Peyer's patch (tissue), 4 donors: ENCODE data around the gene SLC7A5. TPM values are rescaled to one million over a fixed set of nuclear protein-coding genes. Genes with fewer than 3 reads are reported as not detected.
A peak's percentile ranks its signal among the peaks of the same experiment; 100 is the strongest.

Experiments
- DNase-seq, 3 donors: peaks; one replicate each; pipeline ENCODE4 v3.0.0-alpha.2; 2017 to 2019
- H3K27ac ChIP-seq, 4 donors: fragments of 200-600 bp; sonication (generic); one replicate each; pipeline ENCODE4 v1.5.1; 2016 to 2019
- H3K27me3 ChIP-seq, 2 donors: fragments of 200-600 bp; sonication (generic); one replicate each; pipeline ENCODE4 v1.5.1; 2019
- H3K36me3 ChIP-seq, 3 donors: fragments of 200-600 bp; sonication (generic); one replicate each; pipeline ENCODE4 v1.5.1; 2016 to 2019
- H3K4me1 ChIP-seq, 4 donors: fragments of 200-600 bp; sonication (generic); one replicate each; pipeline ENCODE4 v1.5.1; 2016 to 2019
- H3K4me3 ChIP-seq, 4 donors: fragments of 200-600 bp; sonication (generic); 1 replicate in 3 of 4; 2 replicates in 1 of 4; pipeline ENCODE4 v1.5.1; 2016 to 2019; ENCODE audit warnings: mild to moderate bottlenecking in 1 of 4
- H3K9me3 ChIP-seq, 4 donors: fragments of 200-600 bp; sonication (generic); one replicate each; pipeline ENCODE4 v1.5.1; 2016 to 2019; ENCODE audit warnings: mild to moderate bottlenecking in 1 of 4
- CTCF ChIP-seq, 6 experiments: fragments of 450-650 bp in 4 of 6; fragments of 200-600 bp in 2 of 6; sonication (generic) in 1 of 6; IDR thresholded peaks; one replicate each; pipeline ENCODE4 v1.5.1; 2017 to 2019; ENCODE audit warnings: antibody characterized with exemption in 6 of 6, mild to moderate bottlenecking in 3 of 6, moderate library complexity in 1 of 6
- POLR2A ChIP-seq, 2 donors: fragments of 450-650 bp; IDR thresholded peaks; one replicate each; pipeline ENCODE4 v1.5.1; 2017; ENCODE audit warnings: antibody characterized with exemption in 2 of 2, mild to moderate bottlenecking in 2 of 2, moderate library complexity in 2 of 2
- total RNA-seq, 4 donors: library from RNA; depleted of rRNA; stranded (reverse); fragments of >200 nt; gene quantifications; one replicate each; pipeline ENCODE4 v1.1.0, GENCODE V29; 2016

SLC7A5 gene
- total RNA-seq, 4 donors from 2014 or later: 3.2 to 4.7 (median 3.9) TPM

DNA sequence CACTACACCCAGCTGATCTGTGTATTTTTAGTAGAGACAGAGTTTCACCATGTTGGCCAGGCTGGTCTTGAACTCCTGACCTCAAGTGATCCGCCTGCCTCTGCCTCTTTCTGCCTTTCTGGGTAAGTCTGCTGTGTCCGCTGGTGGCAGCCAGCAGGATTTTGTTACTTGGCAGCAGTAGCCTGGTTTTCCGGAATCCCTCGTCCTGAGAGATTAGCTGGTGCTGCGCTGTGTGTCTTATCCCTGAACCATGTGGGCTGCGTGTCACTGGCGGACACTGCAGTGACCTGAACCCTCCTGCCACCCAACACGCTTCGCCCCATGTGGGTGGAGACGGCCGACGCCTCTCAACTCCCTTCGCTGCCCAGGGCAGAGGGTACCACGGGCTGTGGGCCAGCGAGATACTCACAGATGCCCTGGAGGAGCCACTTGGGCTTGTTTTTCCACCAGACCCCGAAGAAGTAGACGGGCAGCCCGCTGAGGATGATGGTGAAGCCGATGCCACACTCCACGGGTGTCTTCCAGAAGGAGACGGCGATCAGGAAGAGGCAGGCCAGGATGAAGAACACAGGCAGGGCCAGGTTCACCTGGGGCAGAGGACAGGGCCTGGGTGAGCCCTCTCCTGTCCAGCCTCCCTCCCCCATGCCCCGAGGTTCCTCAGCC lies 35.2 kb downstream of the SLC7A5 start:
- no peak overlapping the region for H3K4me3 ChIP-seq
- no peaks in the 10 kb centered on the region for H3K9me3 ChIP-seq

GRCh38 chr16:87833548-87833947 lies 35.8 kb downstream of the SLC7A5 start:
- no peaks in the 10 kb centered on the region for H3K27me3 ChIP-seq
- peaks cover 0 to 26% (median 0%) of the 10 kb centered on the region in 3 donors for H3K36me3 ChIP-seq
- DNase-seq: no peak
- TF ChIP-seq CTCF (IDR thresholded peaks at IDR 0.05) (no peak), POLR2A (IDR thresholded peaks at IDR 0.05) (no peak)
- H3K9me3 ChIP-seq: no peaks in the 10 kb centered on the region
- peaks cover 0 to 1% (median 0%) of the 10 kb centered on the region in 4 donors for H3K4me1 ChIP-seq
- H3K4me3 ChIP-seq: no peak overlapping the region
- H3K27ac ChIP-seq: no peak overlapping the region

More for the DNA sequence above, 35.2 kb downstream of the SLC7A5 start:
- H3K27me3 ChIP-seq: no peaks in the 10 kb centered on the region
- peaks cover 0 to 32% (median 0%) of the 10 kb centered on the region in 3 donors for H3K36me3 ChIP-seq
- H3K4me1 ChIP-seq: peaks cover 0 to 7% (median 0%) of the 10 kb centered on the region in 4 donors
- DNase-seq: no peak
- TF ChIP-seq POLR2A (IDR thresholded peaks at IDR 0.05): no peak
- TF ChIP-seq CTCF (IDR thresholded peaks at IDR 0.05): no peak
- no peak overlapping the region for H3K27ac ChIP-seq

GRCh38 chr16:87832741-87833502 lies 36.4 kb downstream of the SLC7A5 start:
- peak in 1 of 3 donors; percentile 51 for DNase-seq
- no peak overlapping the region for H3K4me3 ChIP-seq

GRCh38 chr16:87832137-87832527 lies 37.2 kb downstream of the SLC7A5 start:
- Histone ChIP-seq H3K4me1 (no peaks in the 10 kb centered on the region), H3K4me3 (no peak overlapping the region), H3K36me3 (peaks cover 0 to 16% (median 0%) of the 10 kb centered on the region in 3 donors), H3K27ac (no peak overlapping the region), H3K27me3 (no peaks in the 10 kb centered on the region), H3K9me3 (no peaks in the 10 kb centered on the region)
- DNase-seq: no peak
- no peak for TF ChIP-seq CTCF (IDR thresholded peaks at IDR 0.05)
- no peak for TF ChIP-seq POLR2A (IDR thresholded peaks at IDR 0.05)

More at GRCh38 chr16:87832741-87833502, 36.4 kb downstream of the SLC7A5 start:
- peaks cover 0 to 21% (median 0%) of the 10 kb centered on the region in 3 donors for H3K36me3 ChIP-seq
- no peaks in the 10 kb centered on the region for H3K9me3 ChIP-seq
- no peaks in the 10 kb centered on the region for H3K27me3 ChIP-seq
- H3K4me1 ChIP-seq: no peaks in the 10 kb centered on the region
- no peak overlapping the region for H3K27ac ChIP-seq
- TF ChIP-seq POLR2A (IDR thresholded peaks at IDR 0.05): no peak
- TF ChIP-seq CTCF (IDR thresholded peaks at IDR 0.05): no peak

DNA sequence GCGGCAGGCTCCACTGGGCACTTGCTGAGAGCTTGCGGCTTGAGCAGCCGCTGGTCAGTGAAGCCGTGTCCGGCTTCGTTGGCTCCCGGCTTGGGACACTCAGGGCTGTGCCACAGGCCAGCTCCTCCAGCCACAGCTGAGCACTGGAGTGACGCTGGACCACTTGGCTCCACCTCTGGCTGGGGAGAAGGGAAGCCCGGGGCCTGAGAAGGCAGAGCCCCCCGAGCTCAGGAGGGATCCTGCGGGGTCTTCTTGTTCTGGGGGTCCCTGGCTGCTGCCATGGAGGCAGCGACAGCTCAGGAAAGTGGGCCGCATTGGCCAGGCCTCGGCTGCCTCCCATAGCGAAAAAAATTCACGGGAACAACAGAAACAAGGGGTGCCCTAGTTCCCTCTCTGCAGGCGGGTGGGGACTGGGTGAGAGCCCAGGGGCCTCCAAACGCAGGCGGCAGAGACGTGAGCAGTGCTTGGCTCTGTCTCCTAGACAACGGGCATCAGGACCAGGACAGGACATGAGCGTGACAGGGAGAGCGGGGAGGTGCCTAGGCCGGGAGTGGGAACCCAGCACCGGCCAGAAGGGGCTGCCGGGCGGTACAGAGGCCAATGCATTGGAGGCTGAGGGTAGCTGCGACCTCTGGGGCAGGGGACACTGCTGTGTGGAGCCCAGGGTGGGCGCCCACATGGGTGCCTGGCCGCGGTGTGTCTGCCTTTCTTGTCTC lies 37.7 kb downstream of the SLC7A5 start:
- Histone ChIP-seq H3K4me3 (no peak overlapping the region), H3K36me3 (peaks cover 0 to 16% (median 0%) of the 10 kb centered on the region in 3 donors), H3K9me3 (no peaks in the 10 kb centered on the region)

More for the DNA sequence above, 37.7 kb downstream of the SLC7A5 start:
- TF ChIP-seq CTCF (IDR thresholded peaks at IDR 0.05) (no peak), POLR2A (IDR thresholded peaks at IDR 0.05) (no peak)
- Histone ChIP-seq H3K27ac (no peak overlapping the region), H3K27me3 (no peaks in the 10 kb centered on the region), H3K4me1 (no peaks in the 10 kb centered on the region)
- DNase-seq: no peak
